HL-60 (cell line): ENCODE results near the gene MVD.

ENCODE experiments used
- DNase-seq, 2 experiments: peaks; one replicate each; pipeline ENCODE4 v3.0.0-alpha.2; 2010 to 2020; ENCODE audit warnings: low read depth in 1 of 2, low spot score in 1 of 2
- H3K27ac ChIP-seq: fragments of 250-450 bp; sonication (Bioruptor Pico); replicated peaks from 2 replicates; pipeline ENCODE4 v1.5.1; 2020; ENCODE audit warnings: mild to moderate bottlenecking, moderate library complexity
- H3K27me3 ChIP-seq: fragments of 250-450 bp; sonication (Bioruptor Pico); 2 replicates; pipeline ENCODE4 v1.5.1; 2021; ENCODE audit warnings: mild to moderate bottlenecking, moderate library complexity; ENCODE audit not compliant: insufficient read depth, poor library complexity, severe bottlenecking
- H3K4me3 ChIP-seq: replicated peaks from 2 replicates; pipeline ENCODE4 v1.5.1; 2011; ENCODE audit warnings: mild to moderate bottlenecking, control low read depth, low read length; ENCODE audit not compliant: insufficient read depth
- CTCF ChIP-seq: IDR thresholded peaks from one replicate; pipeline ENCODE4 v1.5.1; 2011; ENCODE audit warnings: low read length, control low read depth, inconsistent platforms; ENCODE audit not compliant: insufficient read depth
- GABPA ChIP-seq: IDR thresholded peaks from 2 replicates; pipeline ENCODE4 v1.6.1; 2012; ENCODE audit warnings: low read depth
- POLR2AphosphoS5 ChIP-seq: IDR thresholded peaks from 2 replicates; pipeline ENCODE4 v1.6.1; 2012; ENCODE audit warnings: low read depth
- REST ChIP-seq: IDR thresholded peaks from 2 replicates; pipeline ENCODE4 v1.6.1; 2012; ENCODE audit warnings: low read depth; ENCODE audit not compliant: insufficient replicate concordance
- SPI1 ChIP-seq: IDR thresholded peaks from 2 replicates; pipeline ENCODE4 v1.6.1; 2012; ENCODE audit warnings: low read depth, mild to moderate bottlenecking, borderline replicate concordance

Gene MVD

GRCh38 chr16:88632587-88632930, 30.3 kb downstream of the MVD start:
- no peak for DNase-seq
- H3K4me3 ChIP-seq: no peak overlapping the region
- no peak overlapping the region for H3K27ac ChIP-seq
- TF ChIP-seq GABPA (no peak), REST (no peak), SPI1 (no peak), CTCF (no peak), POLR2AphosphoS5 (no peak)
- H3K27me3 ChIP-seq: no peaks in the 10 kb centered on the region

- no peak overlapping the region for H3K27ac ChIP-seq
- no peak overlapping the region for H3K4me3 ChIP-seq
- no peaks in the 10 kb centered on the region for H3K27me3 ChIP-seq
- DNase-seq: no peak
- no peak for TF ChIP-seq POLR2AphosphoS5
- TF ChIP-seq GABPA: no peak
- TF ChIP-seq SPI1: no peak
- TF ChIP-seq REST: no peak
- no peak for TF ChIP-seq CTCF
Observed at GRCh38 chr16:88631920-88632586, 30.8 kb downstream of the MVD start.

GRCh38 chr16:88631384-88631783, 31.5 kb downstream of the MVD start:
- no peak for DNase-seq
- H3K4me3 ChIP-seq: no peak overlapping the region
- no peaks in the 10 kb centered on the region for H3K27me3 ChIP-seq
- no peak overlapping the region for H3K27ac ChIP-seq
- TF ChIP-seq SPI1 (no peak), REST (no peak), POLR2AphosphoS5 (no peak), CTCF (no peak)
